ENCODE results near the gene MTMR12.

Gene MTMR12

DNA sequence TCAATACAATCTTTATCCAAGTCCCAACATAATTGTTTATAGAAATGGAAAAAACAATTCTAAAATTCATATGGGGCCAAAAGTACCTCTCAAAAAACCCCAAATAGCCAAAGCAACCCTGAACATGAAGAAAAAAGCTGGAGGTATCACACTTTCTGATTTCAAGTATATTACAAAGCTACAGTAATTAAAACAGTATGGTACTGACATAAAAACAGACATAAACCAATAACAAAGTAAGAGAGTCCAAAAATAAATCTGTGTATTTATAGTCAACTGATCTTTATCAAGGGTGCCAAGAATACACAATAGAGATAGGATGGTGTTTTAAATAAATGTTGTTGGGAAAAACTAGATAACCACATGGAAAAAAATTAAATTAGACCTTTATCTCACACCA is 125.1 kb downstream of the MTMR12 start:
- DNase-seq: no peak

- no peak for DNase-seq
These were observed 130.2 kb downstream of the MTMR12 start for GRCh38 chr5:32182463-32183063.

Measured in cerebellar nuclear complex (tissue), 1 donor.